ENCODE results near the gene SLC22A23.

SLC22A23 gene

GRCh38 chr6:3232017-3232945, 224.6 kb downstream of the SLC22A23 start:
- FAIRE-seq (no peak), DNase-seq (ENCODE audit: insufficient read length, low spot score) (no peak)
- TF ChIP-seq CTCF (IDR thresholded peaks at IDR 0.05; ENCODE audit: insufficient read depth, missing control alignments), result no peak

GRCh38 chr6:3231247-3232016, 225.4 kb downstream of the SLC22A23 start:
- DNase-seq (ENCODE audit: insufficient read length, low spot score), result no peak
- no peak for FAIRE-seq
- no peak for TF ChIP-seq CTCF (IDR thresholded peaks at IDR 0.05; ENCODE audit: insufficient read depth, missing control alignments)

GRCh38 chr6:3230900-3231246, 226.0 kb downstream of the SLC22A23 start:
- FAIRE-seq (no peak), DNase-seq (ENCODE audit: insufficient read length, low spot score) (no peak)
- no peak for TF ChIP-seq CTCF (IDR thresholded peaks at IDR 0.05; ENCODE audit: insufficient read depth, missing control alignments)

GRCh38 chr6:3230256-3230882, 226.5 kb downstream of the SLC22A23 start:
- FAIRE-seq, result no peak
- TF ChIP-seq CTCF (IDR thresholded peaks at IDR 0.05; ENCODE audit: insufficient read depth, missing control alignments), result no peak
- no peak for DNase-seq (ENCODE audit: insufficient read length, low spot score)

- TF ChIP-seq CTCF (IDR thresholded peaks at IDR 0.05; ENCODE audit: insufficient read depth, missing control alignments), result no peak
- FAIRE-seq (no peak), DNase-seq (ENCODE audit: insufficient read length, low spot score) (no peak)
Observed at GRCh38 chr6:3229566-3230178, 227.2 kb downstream of the SLC22A23 start.

- FAIRE-seq (no peak), DNase-seq (ENCODE audit: insufficient read length, low spot score) (no peak)
- no peak for TF ChIP-seq CTCF (IDR thresholded peaks at IDR 0.05; ENCODE audit: insufficient read depth, missing control alignments)
Observed at GRCh38 chr6:3228771-3229565, 227.9 kb downstream of the SLC22A23 start.

All from D721Med (cell line).